Ovary (tissue), 3 donors: ENCODE data around the gene KRTAP10-8.

ENCODE experiments used
- EP300 ChIP-seq: sonication (generic); formaldehyde crosslinking; IDR thresholded peaks from one replicate; pipeline ENCODE4 v1.6.1; 2017; ENCODE audit warnings: antibody characterized with exemption
- TF ChIP-seq, protein P1 (sequence below), 3 donors: fragments of 450-650 bp in 2 of 3; fragments of 200-600 bp in 1 of 3; IDR thresholded peaks; one replicate each; pipeline versions ENCODE4 v1.5.1 to v1.8.0; 2016 to 2022; ENCODE audit warnings: antibody characterized with exemption in 3 of 3, mild to moderate bottlenecking in 1 of 3
- donor health status: DM: no; HTN: no; CAD: no.

DNA sequence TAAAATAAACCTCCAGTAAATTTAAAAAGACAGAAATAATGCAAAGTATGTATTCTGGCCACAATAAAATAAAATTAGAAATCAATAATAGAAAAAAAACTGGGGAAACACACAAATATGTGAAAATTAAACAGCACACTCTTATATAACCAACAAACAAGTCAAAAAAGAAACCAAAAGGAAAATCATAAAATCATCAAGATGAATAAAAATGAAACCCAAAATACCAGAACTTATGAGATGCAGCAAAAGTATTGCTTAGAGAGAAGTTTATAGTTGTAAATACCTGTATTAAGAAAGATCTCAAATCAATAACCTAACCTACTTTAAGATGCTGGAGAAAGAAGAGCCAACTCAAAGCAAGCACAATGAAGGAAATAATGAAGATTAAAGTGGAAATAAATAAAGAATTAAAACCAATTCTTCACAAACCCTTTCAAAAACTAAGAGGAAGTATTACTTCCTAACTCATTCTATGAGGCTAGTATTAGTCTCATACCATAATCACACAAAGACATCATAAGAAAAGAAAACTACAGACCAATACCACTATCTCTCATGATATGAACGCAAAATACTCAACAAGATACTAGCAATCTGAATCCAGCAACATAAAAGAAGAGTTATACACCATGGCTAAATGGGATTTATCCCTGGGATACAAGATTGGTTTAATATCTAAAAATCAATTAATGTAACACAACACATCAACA is 46.8 kb upstream of the KRTAP10-8 start:
- TF ChIP-seq EP300: no peak
- TF ChIP-seq, protein P1, sequence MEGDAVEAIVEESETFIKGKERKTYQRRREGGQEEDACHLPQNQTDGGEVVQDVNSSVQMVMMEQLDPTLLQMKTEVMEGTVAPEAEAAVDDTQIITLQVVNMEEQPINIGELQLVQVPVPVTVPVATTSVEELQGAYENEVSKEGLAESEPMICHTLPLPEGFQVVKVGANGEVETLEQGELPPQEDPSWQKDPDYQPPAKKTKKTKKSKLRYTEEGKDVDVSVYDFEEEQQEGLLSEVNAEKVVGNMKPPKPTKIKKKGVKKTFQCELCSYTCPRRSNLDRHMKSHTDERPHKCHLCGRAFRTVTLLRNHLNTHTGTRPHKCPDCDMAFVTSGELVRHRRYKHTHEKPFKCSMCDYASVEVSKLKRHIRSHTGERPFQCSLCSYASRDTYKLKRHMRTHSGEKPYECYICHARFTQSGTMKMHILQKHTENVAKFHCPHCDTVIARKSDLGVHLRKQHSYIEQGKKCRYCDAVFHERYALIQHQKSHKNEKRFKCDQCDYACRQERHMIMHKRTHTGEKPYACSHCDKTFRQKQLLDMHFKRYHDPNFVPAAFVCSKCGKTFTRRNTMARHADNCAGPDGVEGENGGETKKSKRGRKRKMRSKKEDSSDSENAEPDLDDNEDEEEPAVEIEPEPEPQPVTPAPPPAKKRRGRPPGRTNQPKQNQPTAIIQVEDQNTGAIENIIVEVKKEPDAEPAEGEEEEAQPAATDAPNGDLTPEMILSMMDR (IDR thresholded peaks at IDR 0.05): no peak
